Fibroblast of skin of abdomen (primary cell): ENCODE data around the gene RAP1GDS1.

ENCODE experiments used
- DNase-seq: peaks from one replicate; pipeline ENCODE4 v3.0.0-alpha.2; 2013

Gene RAP1GDS1

DNA sequence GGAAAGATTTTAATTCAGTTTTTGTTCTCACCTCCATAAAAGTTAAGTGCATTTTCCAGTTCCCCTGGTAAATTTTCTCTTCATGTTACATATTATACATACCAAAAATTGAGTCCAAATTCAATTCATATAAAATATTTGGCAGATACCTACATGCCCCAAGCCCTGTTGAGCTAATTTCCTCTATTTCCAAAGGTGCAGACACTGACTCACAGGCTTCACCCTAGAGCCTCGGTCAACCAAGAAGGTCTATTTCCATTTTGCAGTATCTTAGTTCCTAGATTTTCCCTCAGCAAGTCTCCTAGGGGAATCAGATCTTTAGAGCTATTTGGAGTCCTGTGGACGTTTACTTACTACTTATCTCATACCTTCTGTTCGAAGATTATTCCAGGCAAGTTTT is 222.8 kb downstream of the RAP1GDS1 start:
- no peak for DNase-seq

DNA sequence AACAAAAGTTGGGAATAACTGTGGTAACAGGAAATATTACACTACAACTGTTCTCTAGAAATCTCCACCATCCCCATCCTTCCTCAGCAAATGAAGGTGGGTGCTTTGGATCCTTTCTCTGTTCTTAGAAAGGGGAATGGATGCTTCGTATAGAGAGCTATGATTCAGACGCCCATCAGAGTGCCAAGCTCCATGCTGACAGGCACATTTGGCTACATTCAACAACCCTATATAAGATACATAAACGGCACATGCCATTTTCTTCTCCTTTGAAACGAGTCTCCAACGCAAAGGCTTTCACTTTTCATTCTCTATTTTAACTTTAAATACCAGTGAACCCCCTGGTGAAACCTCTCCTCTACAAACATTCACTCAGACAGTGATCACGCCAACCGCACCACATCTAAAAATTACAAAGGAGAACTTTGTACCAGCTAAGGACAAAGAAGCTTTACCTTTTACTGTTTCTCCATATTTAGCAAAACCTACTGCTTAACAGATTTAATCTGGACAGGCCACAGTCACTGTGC is 224.7 kb downstream of the RAP1GDS1 start:
- DNase-seq = no peak

DNA sequence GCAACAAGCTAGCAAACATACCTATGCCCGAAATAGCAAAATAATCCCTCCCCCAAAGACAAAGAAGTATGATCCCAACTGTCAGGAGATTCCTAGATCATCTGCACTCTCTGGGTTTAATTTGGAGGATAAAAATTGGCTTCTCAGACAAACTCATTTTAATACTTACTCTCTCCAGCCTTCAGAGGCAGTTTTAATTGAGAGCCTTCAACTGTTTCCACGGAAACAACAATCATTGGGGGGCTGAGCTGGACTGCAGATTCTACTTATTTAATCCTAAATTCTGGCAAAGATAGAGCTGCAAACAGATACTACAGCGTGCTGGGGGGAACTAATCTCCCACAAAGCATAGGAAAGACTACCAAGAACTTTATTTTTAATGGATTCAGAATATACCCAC is 229.1 kb downstream of the RAP1GDS1 start:
- DNase-seq = no peak

DNA sequence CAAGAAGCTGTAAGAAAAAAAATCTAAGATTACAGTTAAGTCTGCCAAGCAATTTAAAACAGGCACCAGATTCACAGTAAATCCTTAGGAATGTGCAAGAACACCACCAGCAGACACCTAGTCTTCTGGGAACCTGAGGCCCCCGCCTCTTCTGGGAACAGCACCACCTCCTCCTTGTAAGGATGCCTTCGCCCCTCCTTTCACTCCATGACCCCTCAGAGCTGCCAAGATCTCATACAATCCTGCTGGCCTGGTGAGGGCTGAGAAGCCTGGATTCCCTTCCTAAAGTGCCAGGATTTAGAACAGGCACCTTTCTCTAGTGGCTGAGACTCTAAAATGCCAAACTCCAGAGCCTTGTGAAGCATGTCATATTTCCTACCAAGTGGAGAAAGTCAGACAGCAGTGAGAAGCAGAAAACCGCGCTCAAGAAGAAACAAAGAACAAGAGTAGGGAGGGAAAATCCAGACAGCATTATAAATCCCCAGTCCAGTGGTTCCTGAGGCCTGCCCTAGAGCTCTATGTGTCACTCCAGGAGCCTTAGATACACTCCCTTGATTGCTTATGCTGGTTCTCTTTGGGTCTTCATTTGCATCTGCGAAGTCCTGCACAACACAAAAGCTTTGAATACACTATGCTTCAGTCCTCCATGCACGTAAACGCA is 230.8 kb downstream of the RAP1GDS1 start:
- DNase-seq = peak; percentile 83

DNA sequence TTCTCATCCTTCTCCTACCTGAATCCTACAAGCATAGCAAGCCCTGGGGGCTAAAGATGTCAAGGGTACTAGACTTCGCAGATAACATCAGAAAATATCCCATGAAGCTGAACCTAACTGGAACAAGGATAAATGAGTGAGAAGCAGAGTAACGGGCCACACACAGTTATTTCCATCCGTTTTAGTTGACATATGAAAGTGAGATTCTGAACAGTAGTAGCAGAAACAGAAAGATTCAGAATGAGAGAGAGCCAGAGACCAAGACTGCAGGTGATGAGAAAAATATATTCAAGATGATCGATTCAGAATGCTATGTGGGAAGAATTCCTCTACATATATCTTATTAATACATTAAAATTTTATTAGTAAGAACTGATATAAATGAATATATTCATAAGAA is 232.1 kb downstream of the RAP1GDS1 start:
- DNase-seq = no peak
